Stimulated activated naive CD8-positive, alpha-beta T cell treated with anti-CD3 and anti-CD28 coated beads, Interleukin-15, Interleukin-2, amounts not matched to agents 100 U/mL and 50 U/mL, for 24 hours (primary cell): ENCODE measurements around the gene RAPSN.
A peak's percentile ranks its signal among the peaks of the same experiment; 100 is the strongest.

Source experiments
- ATAC-seq: fragments of 150-1000 bp; cut with Tn5 transposase; one replicate; pipeline ENCODE4 v1.10.0; 2021
- DNase-seq: peaks from one replicate; pipeline ENCODE4 v3.0.0; 2021

RAPSN gene

DNA sequence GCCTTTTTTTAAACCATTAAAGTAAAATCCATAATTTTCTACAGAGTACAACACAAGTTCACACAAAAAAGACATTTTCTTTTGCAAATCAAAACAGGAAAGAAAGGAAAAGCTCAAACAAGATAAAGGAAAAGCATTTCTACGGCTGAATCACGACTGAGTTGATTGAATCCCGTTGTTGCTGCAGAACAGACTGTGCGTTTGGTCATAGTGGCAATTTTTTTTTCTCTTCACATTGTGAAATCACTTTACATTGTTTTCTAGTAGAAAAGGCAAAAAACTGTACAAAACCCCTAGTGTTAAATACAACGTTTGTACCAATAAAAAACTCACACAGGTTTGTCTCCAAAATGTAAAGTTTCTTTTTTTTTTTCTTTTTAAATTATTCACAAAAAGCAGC is 17.3 kb upstream of the RAPSN start:
- DNase-seq, result no peak
- ATAC-seq, result no peak

DNA sequence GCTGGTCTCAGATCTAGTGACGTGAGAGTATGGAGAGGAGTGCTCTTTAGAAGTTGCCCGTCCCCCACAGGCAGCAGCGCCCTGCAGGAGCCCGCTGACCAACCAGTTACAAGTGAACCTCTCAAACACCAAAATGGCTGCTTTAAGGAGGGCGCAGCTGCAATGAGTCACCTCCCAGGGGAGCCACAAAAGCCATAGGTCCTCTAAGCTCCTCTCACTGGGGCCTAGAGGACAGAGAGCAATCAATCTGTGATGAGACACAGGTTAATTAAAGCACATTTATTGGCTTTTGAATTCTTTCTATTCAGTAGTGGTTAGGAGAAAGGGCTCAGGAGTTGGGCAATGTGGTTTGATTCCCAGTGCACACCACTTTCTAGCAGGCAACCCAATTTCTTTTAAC is 15.5 kb upstream of the RAPSN start:
- DNase-seq (no peak), ATAC-seq (no peak)

- no peak for DNase-seq
- no peak for ATAC-seq
Observed at GRCh38 chr11:47461876-47462275, 12.9 kb upstream of the RAPSN start.

DNA sequence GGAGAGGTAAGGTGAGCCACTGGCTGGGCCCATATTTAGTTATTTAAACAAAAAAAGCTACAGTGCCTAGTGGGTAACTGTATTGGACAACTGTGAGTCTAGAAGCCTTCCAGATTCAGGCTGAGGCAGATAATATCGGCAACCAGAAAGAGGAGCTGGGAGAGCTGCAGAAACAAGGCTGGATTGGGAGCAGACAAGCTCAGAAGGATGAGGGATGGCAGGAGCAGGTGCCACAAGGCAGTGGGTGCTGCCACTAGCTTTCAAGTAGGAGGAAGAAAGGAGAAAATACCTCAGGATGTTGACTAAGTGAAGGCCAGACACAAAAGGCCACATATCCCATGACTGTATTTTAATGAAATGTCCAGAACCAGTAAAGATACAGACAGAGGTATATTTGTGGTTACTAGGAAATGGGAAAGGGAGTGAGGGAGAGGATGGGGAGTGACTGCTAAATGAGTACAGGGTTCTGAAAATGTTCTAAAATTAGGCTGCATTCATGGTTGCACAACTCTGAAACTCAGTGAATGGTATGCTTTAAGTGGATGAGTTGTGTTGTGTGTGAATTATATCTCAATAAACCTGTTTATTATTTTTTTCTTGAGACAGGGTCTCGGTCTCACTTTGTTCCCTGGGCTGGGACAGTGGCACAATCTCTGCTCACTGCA is 11.8 kb upstream of the RAPSN start:
- ATAC-seq, result no peak
- DNase-seq, result no peak

DNA sequence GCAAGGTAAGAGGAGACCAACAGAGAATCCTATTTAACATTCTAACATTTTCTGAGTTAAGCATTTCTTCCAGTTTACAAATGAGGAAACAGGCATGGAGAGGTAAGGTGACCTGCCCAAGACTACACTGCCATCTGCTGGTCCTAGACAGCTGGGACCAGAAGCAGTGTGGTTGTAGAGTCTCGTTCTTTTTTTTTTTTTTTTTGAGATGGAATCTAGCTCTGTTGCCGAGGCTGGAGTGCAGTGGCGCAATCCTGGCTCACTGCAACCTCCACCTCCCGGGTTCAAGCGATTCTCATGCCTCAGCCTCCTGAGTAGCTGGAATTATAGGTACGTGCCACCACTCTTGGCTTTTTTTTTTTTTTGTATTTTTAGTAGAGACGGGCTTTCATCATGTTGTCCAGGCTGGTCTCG is 5.3 kb upstream of the RAPSN start:
- ATAC-seq (peak; percentile 90), DNase-seq (peak; percentile 66)

DNA sequence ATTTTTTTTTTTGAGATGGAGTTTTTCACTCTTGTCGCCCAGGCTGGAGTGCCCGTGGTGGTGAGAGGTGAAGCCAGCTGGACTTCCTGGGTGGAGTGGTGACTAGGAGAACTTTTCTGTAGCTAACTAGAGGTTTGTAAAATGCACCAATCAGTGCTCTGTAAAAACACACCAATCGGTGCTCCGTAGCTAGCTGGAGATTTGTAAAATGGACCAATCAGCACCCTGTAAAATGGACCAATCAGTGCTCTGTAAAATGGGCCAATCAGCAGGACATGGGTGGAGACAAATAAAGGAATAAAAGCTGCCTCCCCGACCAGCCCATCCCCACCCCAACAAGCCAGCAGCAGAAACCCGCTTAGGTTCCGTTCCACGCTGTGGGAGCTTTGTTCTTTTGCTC is 4.4 kb upstream of the RAPSN start:
- no peak for ATAC-seq
- no peak for DNase-seq

DNA sequence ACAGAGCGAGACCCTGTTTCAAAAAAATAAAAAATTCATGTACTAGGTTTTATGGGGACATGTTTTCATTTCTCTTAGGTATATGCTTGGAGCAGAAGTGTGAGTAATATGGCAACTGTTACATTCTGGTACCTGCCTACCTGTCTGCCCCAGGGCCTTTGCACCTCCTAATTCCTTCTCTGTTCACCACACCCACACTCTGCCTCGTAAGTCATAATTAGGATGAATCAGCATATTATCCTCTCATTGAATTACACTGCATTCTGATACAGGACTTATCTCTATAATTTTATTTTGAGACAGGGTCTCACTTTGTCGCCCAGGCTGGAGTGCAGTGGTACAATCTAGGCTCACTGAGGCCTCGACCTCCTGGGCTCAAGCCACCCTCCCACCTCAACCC is 3.1 kb upstream of the RAPSN start:
- DNase-seq, result no peak
- ATAC-seq, result no peak

- DNase-seq (no peak), ATAC-seq (no peak)
Observed at GRCh38 chr11:47451436-47451835, 2.5 kb upstream of the RAPSN start.

DNA sequence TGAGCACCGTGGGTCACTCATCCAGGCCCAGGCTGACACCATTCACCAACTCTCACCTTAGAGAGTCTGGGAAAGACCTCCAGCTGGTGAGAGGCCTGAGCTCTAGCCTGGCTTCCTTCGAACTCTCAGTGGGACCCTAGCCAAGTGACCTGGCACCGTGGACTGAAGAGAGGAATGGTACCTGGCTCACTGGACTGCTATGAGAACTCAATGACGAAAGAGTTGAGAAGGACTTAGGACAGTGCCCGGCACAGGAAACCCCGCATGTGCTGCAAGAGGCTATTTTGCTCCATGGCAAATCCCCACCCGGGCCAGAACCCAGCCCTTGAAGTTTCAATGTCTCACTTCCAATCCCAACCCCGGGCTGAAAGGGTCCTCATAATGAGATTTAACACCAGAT is 605 bp upstream of the RAPSN start:
- ATAC-seq, result no peak
- DNase-seq, result no peak

- ATAC-seq, result no peak
- no peak for DNase-seq
Observed at GRCh38 chr11:47447906-47448305, 1.0 kb downstream of the RAPSN start.

- ATAC-seq, result no peak
- DNase-seq, result no peak
Observed at GRCh38 chr11:47446833-47447232, 2.1 kb downstream of the RAPSN start.

GRCh38 chr11:47445840-47446239 is 3.1 kb downstream of the RAPSN start:
- DNase-seq, result no peak
- ATAC-seq, result no peak

GRCh38 chr11:47443817-47444216 is 5.1 kb downstream of the RAPSN start:
- DNase-seq (no peak), ATAC-seq (no peak)

GRCh38 chr11:47443028-47443700 is 5.8 kb downstream of the RAPSN start:
- DNase-seq, result no peak
- ATAC-seq, result no peak

GRCh38 chr11:47442514-47442913 is 6.4 kb downstream of the RAPSN start:
- ATAC-seq (no peak), DNase-seq (no peak)

DNA sequence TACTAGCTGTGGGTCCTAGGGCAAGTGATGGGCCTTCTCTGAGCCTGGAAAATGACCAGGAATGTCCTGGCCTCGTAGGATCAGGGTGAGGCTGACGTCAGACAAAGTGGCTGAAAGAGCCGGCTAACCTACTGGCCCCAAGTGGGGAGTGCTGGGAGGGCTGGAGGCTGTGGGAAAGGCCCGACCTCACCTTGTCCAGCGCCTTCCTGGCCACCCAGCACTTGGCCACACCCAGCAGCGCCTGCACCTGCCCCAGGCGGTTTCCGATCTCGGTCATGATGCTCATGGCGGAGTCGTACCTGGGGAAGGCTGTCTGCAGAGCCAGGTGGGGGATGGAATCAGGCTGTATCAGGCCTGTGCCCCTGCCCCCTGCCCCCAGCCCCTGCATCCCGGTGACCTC is 7.5 kb downstream of the RAPSN start:
- ATAC-seq (no peak), DNase-seq (no peak)

DNA sequence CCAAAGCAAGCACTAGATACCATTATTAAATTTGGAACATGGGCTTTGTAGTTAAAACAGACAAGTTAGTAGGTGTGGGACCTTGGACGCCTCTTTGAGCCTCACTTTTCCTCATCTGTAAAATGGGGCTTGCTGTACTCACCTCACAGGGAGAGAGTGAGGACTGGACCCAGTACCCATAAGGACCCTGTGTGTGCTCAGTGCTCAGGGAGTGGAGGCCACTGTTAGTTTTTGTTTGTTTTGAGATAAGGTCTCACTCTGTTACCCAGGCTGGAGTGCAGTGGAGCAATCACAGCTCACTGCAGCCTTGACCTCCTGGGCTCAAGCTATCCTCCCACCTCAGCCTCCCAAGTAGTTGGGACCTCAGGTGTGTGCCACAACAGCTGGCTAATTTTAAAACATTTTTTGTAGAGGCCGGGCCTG is 8.9 kb downstream of the RAPSN start:
- no peak for DNase-seq
- ATAC-seq, result no peak

DNA sequence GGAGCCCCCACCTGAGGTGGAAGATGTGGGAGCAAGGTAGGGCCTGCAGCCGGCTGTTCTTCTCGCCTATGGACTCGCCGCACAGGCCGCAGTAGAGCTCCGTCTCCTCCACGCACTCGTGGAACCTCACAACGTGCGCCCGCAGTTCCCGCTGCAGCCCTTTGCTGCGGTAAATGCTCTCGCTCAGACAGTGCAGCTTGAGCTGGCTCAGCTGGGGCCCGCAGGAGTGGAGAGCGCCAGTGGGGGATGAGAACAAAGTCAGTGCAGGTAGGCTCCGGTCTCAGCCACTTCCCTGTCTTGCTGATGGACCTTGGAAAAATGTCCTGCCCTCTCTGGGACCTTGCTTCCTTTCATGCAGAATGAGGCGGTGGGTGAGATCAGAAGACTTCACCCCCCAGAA is 10.2 kb downstream of the RAPSN start:
- no peak for DNase-seq

DNA sequence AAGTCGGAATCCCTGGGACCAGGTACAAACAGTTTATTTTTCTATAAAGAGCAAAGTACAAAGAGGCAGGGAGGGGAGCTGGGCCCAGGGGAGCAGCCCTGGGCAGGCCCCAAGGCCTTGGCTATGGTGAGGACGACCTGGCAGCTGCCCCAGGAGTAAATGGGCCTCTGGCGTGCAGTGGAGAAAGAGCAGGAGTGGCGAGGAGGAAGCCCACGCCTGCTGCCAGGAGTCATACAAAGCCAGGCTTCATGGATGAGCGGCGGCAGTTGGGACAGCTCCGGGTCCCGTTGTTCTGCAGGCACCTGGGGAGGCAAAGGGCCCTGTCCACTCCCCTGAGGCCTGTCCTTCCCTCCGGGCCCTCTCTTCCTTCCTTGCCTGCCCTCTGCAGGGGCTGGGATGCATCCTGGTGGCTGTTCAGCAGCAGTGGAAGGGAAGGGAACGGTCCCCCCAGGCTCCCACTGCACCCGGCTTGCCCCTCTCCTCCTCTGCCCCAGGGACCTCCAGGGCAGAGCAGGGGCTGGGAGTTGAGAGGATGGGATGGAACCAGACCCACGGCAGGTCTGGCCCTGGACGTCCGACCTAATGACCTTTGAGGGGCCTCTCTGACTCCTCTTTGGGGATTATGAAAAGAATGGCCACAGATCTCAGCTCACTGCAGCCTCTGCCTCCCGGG is 11.1 kb downstream of the RAPSN start:
- no peak for DNase-seq
- no peak for ATAC-seq

More for the DNA sequence above, 10.2 kb downstream of the RAPSN start:
- no peak for ATAC-seq

- DNase-seq, result no peak
- no peak for ATAC-seq
Observed at GRCh38 chr11:47437218-47437745, 11.7 kb downstream of the RAPSN start.

DNA sequence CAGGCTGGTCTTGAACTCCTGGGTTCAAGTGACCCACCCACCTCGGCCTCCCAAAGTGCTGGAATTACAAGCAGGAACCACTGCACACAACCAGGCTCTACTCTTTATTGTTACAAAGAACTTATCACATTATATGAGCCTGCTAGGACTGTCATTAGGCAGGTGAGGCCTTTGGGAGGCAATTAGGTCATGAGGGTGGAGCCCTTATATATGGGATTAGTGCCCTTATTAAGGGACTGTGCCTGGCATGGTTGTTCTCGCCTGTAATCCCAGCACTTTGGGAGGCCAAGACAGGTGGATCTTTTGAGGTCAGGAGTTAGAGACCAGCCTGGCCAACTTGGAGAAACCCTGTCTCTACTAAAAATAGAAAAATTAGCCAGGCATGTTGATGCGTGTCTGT is 12.2 kb downstream of the RAPSN start:
- no peak for DNase-seq

GRCh38 chr11:47435687-47436086 is 13.2 kb downstream of the RAPSN start:
- no peak for DNase-seq
- ATAC-seq, result no peak

More for the DNA sequence above, 12.2 kb downstream of the RAPSN start:
- ATAC-seq, result no peak
